CD4-positive, alpha-beta T cell treated with Interleukin-4 for 4 hours (primary cell): Measurements from ENCODE around the gene FAT1.

ENCODE experiments used
- DNase-seq: peaks from one replicate; pipeline ENCODE4 v3.0.0-alpha.2; 2020

Gene FAT1

DNA sequence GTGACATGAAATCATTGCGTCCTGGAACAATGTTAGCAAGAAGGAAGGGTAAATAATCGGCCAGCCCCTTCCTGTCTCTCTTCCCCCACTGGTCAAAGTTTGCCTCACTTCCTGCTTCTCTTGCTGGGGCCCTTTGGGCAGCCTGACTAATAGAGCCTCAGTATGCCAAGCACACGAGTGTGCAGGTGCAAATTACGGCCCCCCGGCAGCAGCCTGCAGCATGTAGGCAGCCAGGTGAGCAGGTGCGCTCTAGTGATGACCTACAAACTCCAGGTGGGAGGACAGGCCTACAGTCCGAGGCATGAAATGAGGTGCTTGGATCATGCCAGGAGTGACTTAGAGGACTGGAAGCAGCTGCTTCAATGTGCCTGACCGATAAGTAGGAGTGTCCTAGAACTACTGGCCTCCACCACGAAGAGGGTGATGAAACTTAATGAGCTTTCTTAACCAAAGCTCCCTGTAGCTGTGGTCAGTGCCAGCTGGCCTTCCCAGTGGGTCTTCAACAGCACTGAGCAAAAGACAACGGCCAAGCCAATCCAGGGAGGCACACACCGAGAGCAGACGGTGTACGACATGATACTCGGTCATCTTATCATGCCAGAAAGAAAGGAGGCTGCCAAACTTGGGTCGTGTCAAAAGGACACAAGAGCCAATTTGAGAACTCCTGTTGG lies 26.1 kb upstream of the FAT1 start:
- DNase-seq = no peak

DNA sequence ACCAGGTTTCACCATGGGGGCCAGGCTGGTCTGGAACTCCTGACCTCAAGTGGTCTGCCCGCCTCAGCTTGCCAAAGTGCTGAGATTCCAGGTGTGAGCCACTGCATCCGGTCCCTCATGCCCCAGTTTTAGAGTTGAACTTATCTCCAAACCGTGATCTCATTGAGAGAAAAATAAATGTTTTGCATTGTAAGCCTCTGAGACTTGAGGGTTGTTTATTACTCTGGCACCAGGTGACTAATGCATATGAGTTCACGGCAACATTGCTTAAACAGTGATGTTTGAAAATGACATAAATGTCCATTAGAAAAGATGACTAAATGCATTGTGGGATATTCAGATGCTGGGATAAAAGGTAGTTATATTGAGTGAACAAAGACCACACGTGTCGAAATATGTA lies 22.9 kb upstream of the FAT1 start:
- no peak for DNase-seq

DNA sequence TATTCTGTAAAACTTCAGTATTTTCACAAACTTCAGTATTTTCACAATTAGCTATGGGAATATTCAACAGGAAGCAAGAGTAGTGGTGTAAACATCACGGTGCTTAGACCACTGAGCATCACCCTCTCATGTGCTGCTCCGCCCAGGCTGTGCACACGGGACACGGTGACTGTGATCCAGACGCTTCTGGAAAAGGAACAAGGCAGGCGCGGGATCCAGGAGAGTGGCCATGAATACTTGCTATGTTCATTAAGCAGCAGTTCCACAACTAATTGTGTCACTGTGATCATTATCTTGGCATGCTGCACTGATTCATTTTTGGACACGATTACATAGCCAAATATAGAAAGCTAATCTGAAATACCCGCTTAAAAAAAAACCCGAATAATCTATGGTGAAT lies 19.6 kb upstream of the FAT1 start:
- DNase-seq = no peak

DNA sequence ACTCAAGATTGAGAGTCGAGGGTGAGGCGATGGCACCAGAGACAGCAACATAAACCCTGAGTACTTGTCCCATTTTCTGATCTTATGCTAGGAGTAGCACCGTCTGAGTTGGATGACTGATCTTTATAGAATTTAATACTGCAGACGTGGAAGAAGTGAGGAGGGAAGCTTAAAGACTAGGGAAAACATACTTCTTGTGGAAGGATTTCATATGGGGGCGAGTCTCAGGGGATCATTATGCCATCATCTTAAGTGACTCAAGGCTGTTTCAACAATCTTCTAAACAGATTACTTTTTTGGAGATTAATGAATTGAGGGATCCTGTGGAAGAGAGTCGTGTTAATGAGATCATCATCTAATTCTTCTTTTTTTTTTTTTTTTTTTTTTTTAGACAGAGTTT lies 17.2 kb upstream of the FAT1 start:
- DNase-seq = no peak

DNA sequence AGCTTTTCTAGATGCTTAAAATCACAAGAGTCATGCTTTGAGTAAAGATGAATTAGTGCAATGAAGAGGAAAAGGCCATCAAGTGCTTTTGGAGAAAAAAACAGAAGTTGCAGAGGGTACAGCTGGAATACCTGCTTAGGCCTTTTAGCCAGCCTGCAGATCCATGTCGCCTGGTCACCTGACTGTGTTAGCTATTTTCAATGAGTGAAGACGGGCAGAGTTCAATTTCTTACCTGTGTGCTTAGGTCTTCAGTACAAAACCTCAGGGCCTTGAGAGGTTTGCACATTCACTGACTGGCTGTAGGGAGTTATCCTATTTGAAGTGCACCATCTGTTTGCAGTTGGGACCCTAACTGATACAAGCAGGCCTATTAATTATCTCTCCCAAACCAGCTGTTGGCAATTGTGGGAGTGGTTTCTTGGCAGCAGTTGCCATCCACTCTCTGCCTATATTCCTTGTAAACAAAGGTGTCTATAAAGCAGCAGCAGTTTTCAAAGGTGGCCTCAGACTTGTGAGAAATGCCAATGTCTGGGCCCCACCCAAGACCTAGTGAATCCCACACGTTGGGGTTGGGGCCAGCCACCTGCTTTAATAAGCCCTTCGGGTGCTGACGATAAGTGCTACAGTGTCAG lies 16.3 kb upstream of the FAT1 start:
- no peak for DNase-seq

DNA sequence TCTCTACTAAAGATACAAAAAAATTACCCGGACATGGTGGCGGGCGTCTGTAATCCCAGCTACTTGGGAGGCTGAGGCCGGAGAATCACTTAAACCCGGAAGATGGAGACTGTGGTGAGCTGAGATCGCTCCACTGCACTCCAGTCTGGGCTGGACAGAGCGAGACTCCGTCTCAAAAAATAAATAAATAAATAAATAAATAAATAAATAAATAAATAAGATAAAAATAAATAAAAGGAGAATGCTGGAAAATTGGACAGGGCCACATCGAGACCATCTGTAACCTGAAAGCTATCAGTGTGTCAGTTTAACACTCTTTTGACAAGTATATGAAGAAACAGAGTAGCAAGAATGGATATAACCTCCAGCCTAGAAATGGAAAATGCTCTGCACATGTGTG lies 15.7 kb upstream of the FAT1 start:
- DNase-seq = no peak

DNA sequence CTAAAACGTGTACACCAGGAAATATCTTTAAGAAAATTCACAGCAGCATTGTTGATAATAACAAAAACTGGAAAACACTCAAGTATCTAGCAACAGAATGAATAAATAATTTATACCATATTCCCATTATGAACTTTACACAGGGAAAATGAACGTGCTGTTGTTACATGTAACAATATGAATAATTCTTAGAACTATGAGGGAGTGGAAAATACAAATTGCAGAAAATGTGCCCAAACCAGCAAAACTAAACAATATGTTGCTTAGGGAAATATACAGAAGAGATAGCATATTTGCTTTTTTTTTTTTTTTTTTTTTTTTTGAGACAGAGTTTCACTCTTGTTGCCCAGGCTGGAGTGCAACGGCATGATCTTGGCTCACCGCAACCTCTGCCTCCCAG lies 14.8 kb upstream of the FAT1 start:
- DNase-seq = no peak

DNA sequence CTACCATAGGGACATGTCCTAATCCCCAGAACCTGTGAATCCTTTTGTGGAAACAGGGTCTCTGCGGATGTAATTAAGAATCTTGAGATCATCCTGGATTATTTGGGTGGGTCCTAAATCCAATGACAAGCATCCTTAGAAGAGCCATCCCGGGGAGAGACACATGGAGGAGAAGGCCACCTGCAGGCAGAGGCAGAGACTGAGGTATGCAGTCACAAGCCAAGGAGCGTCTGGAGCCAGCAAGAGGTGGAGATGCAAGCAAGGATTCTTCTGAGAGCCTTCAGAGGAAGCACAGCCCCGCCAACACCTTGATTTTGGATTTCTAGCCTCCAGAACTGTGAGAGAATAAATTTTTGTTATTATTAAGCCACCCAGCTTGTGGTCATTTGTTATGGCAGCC lies 13.8 kb upstream of the FAT1 start:
- no peak for DNase-seq

DNA sequence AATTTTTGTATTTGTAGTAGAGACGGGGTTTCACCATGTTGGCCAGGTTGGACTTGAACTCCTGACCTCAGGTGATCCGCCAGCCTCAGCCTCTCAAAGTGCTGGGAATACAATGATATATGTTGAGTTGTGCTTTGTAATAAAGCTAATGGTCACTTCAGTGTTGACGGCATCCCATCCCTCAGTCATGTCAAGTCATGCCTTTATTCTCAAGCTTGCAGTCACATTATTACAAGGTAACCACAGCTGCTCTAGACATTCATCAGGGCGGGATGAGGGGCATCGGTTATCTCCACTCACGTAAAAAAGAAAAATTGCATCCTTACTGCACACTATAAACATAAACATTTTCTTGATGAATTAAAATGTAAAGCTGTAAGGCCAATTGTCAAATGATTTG lies 12.8 kb upstream of the FAT1 start:
- DNase-seq = no peak

DNA sequence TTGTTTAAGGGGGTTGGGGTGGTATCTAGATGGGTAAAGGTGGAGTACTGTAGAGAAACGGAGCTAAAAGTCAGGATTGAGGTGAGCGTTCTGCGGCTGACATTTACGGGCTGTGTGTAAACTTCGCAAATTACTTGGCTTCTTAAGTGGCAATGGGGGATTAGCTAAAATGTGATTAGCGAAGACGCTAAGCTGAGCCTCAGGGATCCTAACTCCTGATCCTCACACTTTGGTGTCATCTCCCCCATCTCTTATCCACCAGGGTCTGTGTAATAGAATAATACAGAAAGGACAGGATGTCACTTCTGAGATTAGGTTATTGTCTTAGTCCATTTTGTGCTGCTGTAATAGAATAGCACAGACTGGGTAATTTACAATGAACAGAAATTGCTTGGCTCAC lies 10.6 kb upstream of the FAT1 start:
- DNase-seq = no peak

DNA sequence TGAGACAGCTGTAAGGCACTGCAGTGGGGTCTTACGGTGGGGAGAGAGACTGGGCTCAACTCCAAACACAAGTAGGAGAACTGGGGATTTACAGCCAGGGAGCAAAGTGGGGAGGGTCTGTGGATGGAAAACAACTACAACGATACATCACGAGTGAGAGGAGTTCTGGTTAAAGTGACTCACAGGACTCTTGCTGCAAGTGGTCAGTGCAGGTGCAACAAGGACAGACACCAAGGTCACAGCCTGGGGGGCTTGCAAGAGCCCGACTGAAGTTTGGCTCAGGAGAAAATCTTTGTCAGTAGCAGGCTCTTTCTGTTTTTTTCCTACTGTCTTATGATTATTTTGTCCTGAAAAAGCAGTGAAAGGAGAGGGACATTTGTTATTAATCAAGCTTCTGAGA lies 10.1 kb upstream of the FAT1 start:
- DNase-seq = no peak

DNA sequence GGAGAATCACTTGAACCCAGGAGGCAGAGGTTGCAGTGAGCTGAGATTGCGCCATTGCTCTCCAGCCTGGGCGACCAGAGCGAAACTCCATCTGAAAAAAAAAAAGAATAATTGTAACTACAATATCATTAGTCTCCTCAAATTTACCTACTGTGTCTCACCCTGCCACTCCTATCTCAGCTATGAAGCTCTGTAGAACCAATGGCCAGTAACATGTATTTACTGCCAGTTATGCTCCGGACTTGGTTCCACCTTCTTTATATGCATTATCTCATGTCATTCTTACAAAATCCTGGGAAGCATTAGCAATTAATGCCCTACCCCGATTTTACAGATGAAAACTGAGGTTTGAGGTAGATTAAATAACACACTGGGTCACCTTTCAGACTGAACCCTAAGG lies 7.0 kb upstream of the FAT1 start:
- no peak for DNase-seq

DNA sequence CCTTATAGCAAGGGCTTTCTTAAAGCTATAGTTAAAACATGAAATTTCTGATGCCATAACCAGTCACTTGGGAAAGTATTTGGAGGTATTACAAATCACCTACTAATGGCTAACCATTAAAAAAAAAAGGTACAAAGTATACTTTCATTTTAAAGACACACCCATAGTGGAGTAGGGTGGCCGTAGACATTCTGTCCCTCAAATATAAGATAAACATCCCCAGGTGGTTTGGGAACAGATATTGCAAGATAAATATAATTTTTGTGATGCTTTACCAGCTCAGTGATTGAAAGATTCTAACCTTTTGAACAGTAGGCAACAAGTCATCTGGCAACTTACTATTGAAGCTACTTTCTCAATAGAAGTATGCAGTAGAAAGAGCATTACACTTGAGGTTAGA lies 6.2 kb upstream of the FAT1 start:
- no peak for DNase-seq

DNA sequence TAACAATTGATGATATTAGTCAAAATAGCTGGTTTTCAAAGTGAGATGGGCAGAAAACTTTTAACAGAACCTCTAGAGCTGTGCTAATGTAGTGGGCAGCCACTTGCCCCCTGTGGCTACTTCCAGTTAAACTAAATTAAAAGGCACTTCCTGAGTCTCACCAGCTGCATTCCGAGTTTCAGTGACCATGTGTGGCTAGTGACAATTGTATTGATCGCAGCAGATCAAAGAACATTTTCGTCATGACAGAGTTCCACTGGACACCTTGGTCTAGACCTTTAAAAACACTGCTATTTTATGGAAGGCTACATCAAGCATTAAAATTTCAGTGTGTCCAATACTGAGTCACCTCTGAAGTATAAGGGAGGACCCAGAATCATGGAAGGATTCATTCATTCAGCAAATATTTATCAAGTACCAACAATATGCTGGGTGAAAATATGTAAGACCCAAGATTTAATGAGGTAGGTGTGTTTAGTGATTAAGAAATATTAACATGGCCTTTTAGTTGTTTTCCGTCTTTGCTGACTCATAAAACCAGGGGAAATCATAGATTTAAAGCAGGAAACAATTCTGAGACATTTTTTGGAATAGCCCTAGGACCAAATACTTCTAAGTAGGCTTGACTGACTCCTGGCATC lies 5.1 kb upstream of the FAT1 start:
- no peak for DNase-seq

DNA sequence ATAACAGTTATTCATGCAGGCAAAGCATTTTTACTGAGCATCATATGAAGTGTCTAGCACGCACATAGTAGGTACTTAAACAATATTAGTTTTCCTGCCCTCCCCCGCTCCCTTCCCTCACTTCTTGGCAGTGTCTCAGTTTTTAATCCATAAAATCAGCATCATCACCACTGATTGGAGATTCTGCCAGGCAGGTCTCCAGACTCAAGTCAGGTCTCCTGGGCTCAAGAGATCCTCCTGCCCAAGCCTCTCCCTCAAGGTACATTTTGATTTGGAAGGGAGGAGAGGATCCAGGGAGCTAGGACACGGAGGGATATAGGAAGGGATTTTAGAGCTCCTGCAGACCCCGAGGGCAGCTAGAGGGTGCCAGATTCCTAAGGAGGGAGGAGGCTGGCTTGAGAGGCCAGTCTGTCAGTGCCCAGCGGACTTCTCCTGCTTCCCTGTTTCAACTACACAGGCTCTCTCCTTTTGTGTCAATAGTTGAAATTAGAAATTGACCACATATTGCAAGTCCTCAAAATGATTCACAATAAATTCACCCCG lies 4.4 kb upstream of the FAT1 start:
- no peak for DNase-seq

DNA sequence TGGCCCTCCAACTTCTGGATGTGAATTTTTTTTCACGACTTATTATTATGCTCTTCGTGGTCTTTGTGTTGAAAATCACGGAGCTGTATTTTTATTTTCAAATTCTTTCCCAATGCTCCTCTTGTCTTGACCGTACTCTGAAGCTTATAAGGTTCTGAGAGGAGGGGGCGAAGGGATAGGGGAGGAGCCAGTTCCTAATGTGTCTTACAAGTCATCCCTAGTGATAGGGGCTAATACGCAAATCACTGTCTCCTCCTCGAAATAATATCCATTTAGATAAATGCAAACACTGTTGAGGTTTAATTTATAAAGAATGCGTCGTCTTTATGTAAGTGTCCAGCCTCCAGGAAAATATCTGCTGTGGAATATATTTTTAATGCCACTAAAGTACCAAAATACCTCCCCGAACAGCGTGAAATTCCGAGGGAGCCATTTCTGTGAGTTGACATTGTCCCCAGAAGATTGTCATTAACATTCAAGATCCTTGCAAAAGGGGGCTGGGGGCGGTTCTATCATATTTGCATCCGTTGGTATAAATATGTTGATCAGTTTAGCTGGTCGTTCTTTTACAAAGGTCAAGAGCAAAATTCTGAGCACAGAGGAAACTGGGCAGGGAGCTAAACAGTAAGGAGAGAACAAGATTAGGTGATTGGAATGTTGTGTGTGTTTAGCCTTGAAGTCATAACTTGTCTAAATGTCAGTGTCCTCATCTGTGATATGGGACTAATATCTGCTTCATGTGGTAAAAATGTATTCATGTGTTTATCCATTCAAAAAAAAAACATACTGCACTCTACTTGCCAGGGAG lies 3.7 kb upstream of the FAT1 start:
- DNase-seq = no peak

DNA sequence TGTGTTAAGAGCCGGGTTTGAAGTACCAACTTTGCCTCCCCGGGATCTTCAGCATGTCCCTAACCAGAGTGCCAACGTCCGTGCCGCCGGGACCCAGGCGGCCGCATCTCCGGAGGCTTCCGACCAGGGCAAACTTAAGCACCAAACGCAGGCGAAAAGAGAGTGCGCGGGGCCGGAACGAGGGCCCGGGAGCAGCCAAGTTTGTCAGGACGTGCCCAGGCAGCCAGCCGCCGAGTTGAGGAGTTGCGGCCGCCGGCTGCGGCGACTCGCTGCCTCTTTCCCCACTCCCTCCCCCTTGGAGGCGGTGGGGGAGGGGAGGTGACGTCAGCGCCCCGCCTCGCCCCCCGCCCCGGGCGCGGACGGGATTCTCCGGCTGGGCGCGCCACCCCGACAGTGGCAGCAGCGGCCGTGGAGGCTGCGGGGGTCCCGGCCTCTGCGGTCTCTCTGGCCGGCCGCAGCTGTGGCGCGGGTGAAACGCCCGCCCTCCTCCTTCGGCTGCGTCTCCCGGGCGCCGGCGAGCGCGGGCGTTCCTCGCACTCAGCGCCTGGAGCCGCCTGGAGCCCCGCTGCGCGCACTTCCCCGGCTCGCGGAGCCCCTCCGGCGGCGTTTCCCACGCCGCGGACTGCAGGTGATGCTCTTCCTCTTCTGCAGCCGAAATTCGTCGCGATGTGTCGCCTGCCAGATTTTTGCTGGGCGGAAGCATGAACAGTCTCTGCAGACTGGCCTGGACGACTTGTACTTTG lies 2.9 kb upstream of the FAT1 start:
- DNase-seq = no peak

DNA sequence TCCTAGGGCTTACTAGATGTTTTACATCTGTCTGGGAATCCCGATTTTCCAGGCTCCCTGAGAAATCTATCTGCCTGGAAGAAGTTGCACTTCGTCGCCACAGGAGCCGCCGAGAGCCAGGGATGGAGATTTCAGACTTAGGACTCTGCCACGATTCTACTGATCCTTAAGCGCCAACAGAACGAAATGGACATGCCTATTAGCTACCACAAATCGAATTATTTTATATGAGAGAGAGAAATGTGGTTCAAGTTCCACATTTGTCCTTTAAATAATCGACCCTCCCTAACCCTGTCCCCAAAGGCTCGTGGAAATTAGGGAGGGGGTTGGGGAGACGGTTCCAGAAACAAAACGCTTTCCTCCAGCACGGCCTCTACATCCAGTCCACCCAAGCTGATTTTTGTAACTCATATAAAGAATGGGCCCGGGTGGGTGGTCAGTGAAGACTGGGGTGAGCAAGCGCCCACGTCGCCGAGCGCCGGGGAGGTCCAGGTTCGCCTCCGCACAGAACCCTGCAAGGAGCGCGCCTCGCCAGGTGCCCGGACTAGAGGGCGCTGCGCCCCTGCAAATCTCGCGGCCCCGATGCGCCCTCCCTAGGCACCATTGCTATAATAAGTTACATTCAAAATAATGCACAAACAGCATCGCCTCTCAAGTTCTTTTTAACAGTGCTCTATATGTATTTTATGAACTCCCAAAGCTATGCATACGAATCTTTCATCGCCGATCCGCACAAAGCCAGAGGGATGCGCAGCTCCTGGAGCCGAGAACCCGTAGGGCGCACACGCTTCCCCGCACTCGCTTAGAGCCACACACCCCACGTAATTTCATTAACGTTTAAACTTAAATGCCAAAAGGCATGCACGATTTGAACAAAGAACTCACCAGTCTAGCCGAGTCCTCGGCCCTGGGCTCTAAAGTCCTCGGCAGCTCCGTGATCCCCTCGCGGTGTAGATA lies 2.1 kb upstream of the FAT1 start:
- no peak for DNase-seq

DNA sequence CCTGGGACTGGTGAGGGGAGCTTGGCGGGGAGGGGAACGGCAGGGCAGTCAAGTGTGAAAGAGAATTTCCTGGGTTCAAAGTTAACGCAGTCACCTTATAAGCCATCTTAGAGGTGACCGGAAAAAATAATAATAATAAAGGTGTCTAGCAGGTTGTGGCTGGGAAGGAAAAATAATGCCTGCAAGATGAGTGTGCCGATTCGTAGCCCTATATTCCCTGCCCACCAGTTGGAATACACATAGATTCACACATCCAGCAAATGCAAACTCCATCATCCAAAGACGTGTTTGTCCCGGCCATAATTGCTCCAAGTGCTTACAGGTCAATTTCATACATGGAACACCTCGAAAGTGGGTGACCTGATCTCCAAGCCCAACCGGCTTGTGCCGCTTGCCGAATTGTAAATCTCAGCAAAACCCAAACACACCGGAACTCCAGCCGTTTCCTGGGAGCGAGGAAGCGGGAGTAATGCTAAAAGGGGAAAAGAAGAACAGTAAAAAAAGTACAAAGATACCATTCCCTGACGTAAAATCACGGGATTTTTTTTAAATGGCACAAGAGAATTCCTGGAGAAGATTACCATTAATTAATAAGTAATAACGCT lies 1.3 kb upstream of the FAT1 start:
- no peak for DNase-seq

DNA sequence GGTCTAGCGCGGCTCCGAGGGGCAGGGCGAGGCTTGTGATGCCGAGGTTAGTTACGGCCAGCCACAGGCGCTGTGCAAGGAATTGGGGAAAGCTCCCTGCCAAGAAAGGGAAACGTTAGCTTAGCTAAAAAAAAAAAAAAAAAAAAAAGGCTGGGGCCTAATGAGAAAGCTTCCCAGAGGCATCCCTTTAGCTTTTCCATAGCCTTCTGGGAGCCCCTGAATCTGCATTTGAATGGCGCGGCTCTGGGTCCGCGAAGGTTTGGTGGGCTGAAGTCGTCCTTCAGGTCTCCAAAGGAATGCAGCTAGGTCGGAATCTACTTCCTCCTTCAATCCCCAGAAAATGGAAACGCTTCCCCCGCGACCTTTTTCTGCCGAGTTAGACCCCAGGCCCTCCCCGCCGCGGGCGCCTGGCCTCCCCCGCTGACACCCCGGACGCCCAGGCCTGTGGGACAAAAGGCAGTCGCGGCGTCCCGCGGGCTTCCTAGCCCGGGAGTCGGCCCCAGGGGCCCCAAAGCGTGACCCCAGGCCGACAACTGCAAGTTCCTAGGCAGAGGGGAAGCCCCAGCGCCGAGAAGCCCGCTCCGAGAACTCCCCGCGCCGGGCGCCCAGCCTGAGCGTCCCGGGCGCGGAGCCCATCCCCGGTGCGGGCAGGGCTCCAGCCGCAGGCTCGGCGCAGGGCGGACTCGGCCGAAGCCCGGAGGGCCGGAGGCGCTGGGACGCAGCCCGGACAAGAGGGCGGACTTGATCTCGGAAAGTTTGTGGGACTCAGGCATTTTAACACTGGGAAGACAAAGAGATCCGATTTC lies 605 bp upstream of the FAT1 start:
- DNase-seq = no peak
